Measurements from ENCODE around the gene SNTG2.

Gene SNTG2

DNA sequence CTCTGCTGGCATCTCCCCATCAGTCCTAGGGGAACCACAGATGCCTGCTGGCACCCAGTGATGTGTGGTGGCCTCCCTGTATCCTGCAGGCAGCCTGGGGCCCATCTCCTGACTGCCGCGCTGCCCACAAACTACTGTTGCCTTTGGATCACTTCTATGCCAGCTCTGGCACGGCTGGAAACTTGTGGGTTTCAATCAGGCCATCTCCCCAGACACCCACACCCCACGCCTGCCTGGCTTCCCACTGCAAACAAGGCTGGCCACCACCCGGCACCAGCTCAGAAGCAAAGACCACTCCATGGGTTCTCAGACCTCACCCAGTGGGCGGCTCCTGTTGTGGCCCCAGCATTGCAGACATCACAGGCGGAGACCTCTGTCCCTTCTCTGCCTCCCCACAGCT is 447.5 kb downstream of the SNTG2 start:
- no peak overlapping the region for H3K27ac ChIP-seq
- no peak overlapping the region for H3K4me3 ChIP-seq
- DNase-seq (ENCODE audit: low read depth, low spot score): no peak
- no peaks in the 10 kb centered on the region for H3K36me3 ChIP-seq (ENCODE audit: insufficient read depth, low read length)
- TF ChIP-seq EZH2 (IDR thresholded peaks at IDR 0.05) (no peak), POLR2AphosphoS5 (IDR thresholded peaks at IDR 0.05; ENCODE audit: borderline replicate concordance, low read depth, low read length) (no peak), FOXP2 (optimal IDR thresholded peaks at IDR 0.05; ENCODE audit: control extremely low read depth, extremely low read length, insufficient read depth) (no peak)
- no peak overlapping the region for H3K9ac ChIP-seq (ENCODE audit: insufficient read length)
- H3K9me3 ChIP-seq (ENCODE audit: low read depth, low read length): no peaks in the 10 kb centered on the region

DNA sequence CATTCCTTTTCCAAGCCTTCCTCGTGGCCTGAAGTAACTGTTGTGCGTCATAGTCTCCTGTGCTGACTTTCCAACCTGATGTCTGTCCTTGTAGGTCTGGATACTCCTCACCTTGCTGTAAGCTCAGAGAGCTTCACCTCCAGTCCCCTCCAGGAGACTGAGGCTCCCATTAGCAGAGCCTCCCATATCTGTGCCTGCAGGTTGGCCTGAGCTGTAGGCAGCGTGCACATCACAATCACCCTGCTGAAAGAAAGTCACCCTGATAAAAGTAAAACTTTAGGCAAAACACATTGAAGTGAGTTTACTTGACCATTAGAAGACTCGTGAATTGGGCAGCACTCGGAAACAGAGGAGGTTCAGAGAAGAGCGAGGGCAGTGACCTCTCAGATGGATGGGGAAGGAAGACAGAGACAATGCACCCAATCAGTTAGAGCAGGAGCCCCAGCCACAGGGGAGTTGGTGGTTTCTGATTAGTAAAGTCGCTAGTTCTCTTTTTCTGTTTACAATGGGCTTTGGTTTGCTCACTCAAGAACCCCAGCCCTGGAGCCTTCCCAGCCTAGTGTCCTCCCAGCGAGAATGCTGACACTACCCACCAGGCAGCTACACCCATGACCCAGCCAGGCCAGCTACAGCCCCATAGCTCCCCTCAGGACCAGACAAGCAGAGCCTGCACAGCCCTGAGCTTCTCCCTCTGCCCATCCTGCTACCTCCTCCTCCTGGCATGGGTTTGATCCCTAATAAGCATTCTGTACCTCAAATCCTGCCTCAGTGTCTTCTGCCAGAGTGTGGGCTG is 450.5 kb downstream of the SNTG2 start:
- no peak for TF ChIP-seq EZH2 (IDR thresholded peaks at IDR 0.05)
- no peak for TF ChIP-seq POLR2AphosphoS5 (IDR thresholded peaks at IDR 0.05; ENCODE audit: borderline replicate concordance, low read depth, low read length)
- TF ChIP-seq FOXP2 (optimal IDR thresholded peaks at IDR 0.05; ENCODE audit: control extremely low read depth, extremely low read length, insufficient read depth): no peak
- Histone ChIP-seq H3K36me3 (ENCODE audit: insufficient read depth, low read length) (no peaks in the 10 kb centered on the region), H3K9me3 (ENCODE audit: low read depth, low read length) (no peaks in the 10 kb centered on the region), H3K9ac (ENCODE audit: insufficient read length) (no peak overlapping the region), H3K27ac (no peak overlapping the region), H3K4me3 (no peak overlapping the region)
- no peak for DNase-seq (ENCODE audit: low read depth, low spot score)

DNA sequence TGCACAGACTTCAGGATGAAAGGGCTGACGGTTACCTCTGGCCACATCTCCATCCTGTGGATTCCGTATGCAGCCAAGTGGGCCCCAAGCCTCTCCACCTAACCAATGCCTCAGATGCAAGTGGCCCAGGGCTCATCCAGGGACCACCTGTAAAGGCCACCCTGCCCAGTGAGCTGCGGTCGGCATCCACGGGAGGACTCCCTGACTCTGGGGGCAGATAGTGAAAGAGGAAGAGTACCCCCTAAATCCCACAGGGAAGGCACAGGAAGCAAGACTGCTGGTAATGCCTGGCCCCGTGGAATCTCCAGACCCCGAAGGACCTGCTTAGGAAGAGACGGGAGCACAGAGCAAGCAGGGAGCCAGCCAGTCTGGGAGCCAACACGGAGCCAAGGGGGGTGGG is 451.4 kb downstream of the SNTG2 start:
- Histone ChIP-seq H3K9ac (ENCODE audit: insufficient read length) (no peak overlapping the region), H3K9me3 (ENCODE audit: low read depth, low read length) (no peaks in the 10 kb centered on the region), H3K4me3 (no peak overlapping the region), H3K36me3 (ENCODE audit: insufficient read depth, low read length) (no peaks in the 10 kb centered on the region), H3K27ac (no peak overlapping the region)
- TF ChIP-seq POLR2AphosphoS5 (IDR thresholded peaks at IDR 0.05; ENCODE audit: borderline replicate concordance, low read depth, low read length) (no peak), FOXP2 (optimal IDR thresholded peaks at IDR 0.05; ENCODE audit: control extremely low read depth, extremely low read length, insufficient read depth) (no peak), EZH2 (IDR thresholded peaks at IDR 0.05) (no peak)
- DNase-seq (ENCODE audit: low read depth, low spot score): no peak

DNA sequence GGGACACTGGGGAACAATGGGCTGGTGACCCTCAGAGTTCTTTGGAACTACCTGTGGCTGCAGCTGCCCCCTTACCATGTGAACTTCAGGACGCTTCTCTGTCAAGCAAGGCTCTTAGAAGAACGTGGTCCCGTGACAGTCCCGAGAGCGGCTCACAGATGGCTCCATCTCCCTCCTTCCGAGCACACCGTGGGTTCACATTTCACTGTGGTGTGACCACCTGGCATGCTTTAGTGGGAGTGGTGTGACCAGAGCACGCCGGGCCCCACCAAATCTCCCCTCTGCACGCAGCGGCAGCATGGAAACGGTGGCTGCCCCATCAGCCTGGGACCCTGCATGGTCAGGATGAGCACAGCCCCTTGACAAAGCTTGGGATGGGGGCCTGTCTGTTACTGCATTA is 452.9 kb downstream of the SNTG2 start:
- no peak overlapping the region for H3K9ac ChIP-seq (ENCODE audit: insufficient read length)
- no peak overlapping the region for H3K27ac ChIP-seq
- no peak for DNase-seq (ENCODE audit: low read depth, low spot score)
- TF ChIP-seq EZH2 (IDR thresholded peaks at IDR 0.05) (no peak), POLR2AphosphoS5 (IDR thresholded peaks at IDR 0.05; ENCODE audit: borderline replicate concordance, low read depth, low read length) (no peak), FOXP2 (optimal IDR thresholded peaks at IDR 0.05; ENCODE audit: control extremely low read depth, extremely low read length, insufficient read depth) (no peak)
- H3K4me3 ChIP-seq: no peak overlapping the region
- H3K9me3 ChIP-seq (ENCODE audit: low read depth, low read length): no peaks in the 10 kb centered on the region
- H3K36me3 ChIP-seq (ENCODE audit: insufficient read depth, low read length): no peaks in the 10 kb centered on the region

DNA sequence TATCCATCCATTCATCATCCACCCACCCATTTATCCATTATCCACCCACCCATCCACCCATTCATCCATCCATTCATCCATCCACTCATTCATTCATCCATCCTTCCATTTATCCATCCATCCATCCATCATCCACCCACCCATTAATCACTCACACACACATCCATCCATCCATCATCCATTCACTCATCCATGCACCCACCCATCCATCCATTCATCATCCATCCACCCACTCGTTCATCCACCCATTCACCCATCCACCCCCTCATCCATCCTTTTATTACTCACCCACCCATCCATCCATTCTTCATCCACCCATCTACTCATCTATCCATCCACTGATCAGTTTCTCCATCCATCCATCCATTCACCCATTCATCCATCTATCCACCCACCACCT is 454.5 kb downstream of the SNTG2 start:
- no peak overlapping the region for H3K27ac ChIP-seq
- H3K9ac ChIP-seq (ENCODE audit: insufficient read length): no peak overlapping the region
- no peaks in the 10 kb centered on the region for H3K9me3 ChIP-seq (ENCODE audit: low read depth, low read length)
- H3K36me3 ChIP-seq (ENCODE audit: insufficient read depth, low read length): no peaks in the 10 kb centered on the region
- TF ChIP-seq POLR2AphosphoS5 (IDR thresholded peaks at IDR 0.05; ENCODE audit: borderline replicate concordance, low read depth, low read length): no peak
- no peak for TF ChIP-seq FOXP2 (optimal IDR thresholded peaks at IDR 0.05; ENCODE audit: control extremely low read depth, extremely low read length, insufficient read depth)
- H3K4me3 ChIP-seq: no peak overlapping the region
- DNase-seq (ENCODE audit: low read depth, low spot score): no peak

DNA sequence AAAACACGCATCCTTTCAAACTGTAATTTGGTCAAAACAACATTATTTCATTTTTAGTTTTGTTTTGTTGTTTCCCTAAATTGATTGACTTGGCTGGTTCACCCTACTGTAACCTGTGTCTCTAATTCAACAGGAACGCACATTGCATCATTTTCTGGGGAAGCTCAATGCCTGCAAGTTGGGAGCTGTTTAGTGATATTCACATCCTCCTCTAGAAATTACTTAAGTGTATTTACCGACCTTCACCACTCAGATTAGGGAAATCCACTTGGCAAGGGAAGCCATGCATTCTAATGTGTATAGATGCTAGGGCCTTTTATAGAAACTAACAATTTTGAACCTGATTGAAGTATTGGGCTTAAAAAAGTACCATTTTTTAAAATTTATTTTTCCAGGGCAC is 455.3 kb downstream of the SNTG2 start:
- no peak overlapping the region for H3K9ac ChIP-seq (ENCODE audit: insufficient read length)
- DNase-seq (ENCODE audit: low read depth, low spot score): no peak
- H3K4me3 ChIP-seq: no peak overlapping the region
- TF ChIP-seq POLR2AphosphoS5 (IDR thresholded peaks at IDR 0.05; ENCODE audit: borderline replicate concordance, low read depth, low read length): no peak
- TF ChIP-seq FOXP2 (optimal IDR thresholded peaks at IDR 0.05; ENCODE audit: control extremely low read depth, extremely low read length, insufficient read depth): no peak
- TF ChIP-seq EZH2 (IDR thresholded peaks at IDR 0.05): no peak
- H3K27ac ChIP-seq: no peak overlapping the region
- no peaks in the 10 kb centered on the region for H3K36me3 ChIP-seq (ENCODE audit: insufficient read depth, low read length)
- no peaks in the 10 kb centered on the region for H3K9me3 ChIP-seq (ENCODE audit: low read depth, low read length)

DNA sequence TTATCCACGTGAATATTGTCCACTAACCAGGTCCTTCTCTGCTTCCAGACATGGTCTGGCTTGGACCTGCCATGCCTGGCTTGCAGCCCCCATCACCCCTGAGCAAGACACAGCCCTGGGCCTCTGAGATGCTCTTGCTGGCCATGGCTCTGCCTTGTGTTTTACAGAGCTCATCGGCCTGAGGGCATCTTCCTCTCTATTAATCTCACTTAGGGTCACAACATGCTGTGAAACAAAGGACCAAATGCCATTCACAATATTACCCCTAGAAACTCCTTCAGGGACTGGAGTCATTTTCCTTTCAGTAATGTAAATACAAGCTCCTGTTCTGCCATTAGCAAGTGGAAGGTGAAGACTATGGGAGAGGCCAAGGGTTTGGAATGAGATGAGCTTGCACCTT is 455.8 kb downstream of the SNTG2 start:
- Histone ChIP-seq H3K9me3 (ENCODE audit: low read depth, low read length) (no peaks in the 10 kb centered on the region), H3K4me3 (no peak overlapping the region), H3K27ac (no peak overlapping the region), H3K36me3 (ENCODE audit: insufficient read depth, low read length) (no peaks in the 10 kb centered on the region), H3K9ac (ENCODE audit: insufficient read length) (no peak overlapping the region)
- no peak for DNase-seq (ENCODE audit: low read depth, low spot score)
- no peak for TF ChIP-seq EZH2 (IDR thresholded peaks at IDR 0.05)
- TF ChIP-seq POLR2AphosphoS5 (IDR thresholded peaks at IDR 0.05; ENCODE audit: borderline replicate concordance, low read depth, low read length): no peak
- TF ChIP-seq FOXP2 (optimal IDR thresholded peaks at IDR 0.05; ENCODE audit: control extremely low read depth, extremely low read length, insufficient read depth): no peak

DNA sequence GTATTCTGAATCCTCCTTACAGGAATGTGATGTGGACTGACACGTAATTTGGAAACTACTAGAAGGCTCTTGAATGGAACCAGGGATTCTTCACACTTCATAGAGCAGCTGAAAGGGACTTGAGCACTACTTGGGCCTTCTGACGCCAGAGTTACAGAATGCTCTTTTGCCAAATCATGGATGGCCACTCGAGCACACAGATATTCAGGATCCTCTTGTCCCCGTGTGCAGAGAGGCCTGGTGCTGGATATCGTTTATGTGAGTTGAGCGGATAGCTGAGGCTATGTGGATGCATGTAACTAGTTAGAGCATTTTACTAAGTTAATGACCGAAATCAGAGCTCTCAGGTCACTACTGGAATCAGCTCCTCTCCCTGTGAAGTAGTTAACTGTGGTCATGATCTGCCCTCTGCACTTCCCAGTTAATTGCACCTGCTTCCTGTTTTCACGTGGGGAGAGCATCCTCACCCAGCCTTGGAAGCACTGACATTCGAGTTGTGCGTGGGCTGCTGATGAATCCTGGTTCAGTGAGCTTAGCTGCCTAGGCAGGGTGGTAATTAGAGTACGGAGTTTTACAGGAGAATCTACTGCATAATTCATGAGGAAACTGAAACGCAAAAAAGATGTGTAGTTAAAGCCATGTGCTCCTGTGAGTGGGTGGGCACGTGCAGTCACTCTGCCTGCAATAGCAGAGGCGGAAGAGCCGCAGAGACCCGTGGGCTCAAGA is 457.5 kb downstream of the SNTG2 start:
- Histone ChIP-seq H3K36me3 (ENCODE audit: insufficient read depth, low read length) (no peaks in the 10 kb centered on the region), H3K4me3 (no peak overlapping the region), H3K9ac (ENCODE audit: insufficient read length) (no peak overlapping the region), H3K9me3 (ENCODE audit: low read depth, low read length) (no peaks in the 10 kb centered on the region), H3K27ac (no peak overlapping the region)
- TF ChIP-seq FOXP2 (optimal IDR thresholded peaks at IDR 0.05; ENCODE audit: control extremely low read depth, extremely low read length, insufficient read depth) (no peak), POLR2AphosphoS5 (IDR thresholded peaks at IDR 0.05; ENCODE audit: borderline replicate concordance, low read depth, low read length) (no peak; the same call in 1 of the 2 replicates)
- peak; percentile 34 for DNase-seq (ENCODE audit: low read depth, low spot score)
